Measurements from ENCODE around the gene SLAMF8. TPM values are rescaled to one million over a fixed set of nuclear protein-coding genes. Genes with fewer than 3 reads are reported as not detected.

Gene SLAMF8
- total RNA-seq, 1 experiment from 2014 or later: not detected

DNA sequence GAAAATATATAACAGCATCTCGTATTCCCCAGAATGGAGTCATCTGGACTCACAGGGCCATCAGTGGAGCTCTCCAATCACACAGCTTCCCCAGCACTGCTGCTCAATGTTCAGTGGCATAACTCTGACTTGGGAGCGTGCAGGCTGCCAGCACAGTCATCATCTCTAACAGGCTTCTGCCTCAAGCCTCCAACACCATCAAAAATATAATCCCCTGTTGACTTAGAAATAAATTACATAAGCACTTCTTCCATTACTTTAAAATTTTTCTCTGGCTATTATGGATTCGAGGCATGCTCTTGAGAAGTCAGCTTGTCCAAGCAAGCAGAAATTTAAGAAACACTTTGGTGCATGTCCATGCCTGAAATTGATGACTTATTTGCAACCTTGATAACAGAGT is 39.7 kb upstream of the SLAMF8 start:
- H2BK15ac ChIP-seq (ENCODE audit: low read depth, low read length): no peak overlapping the region
- Mint-ChIP-seq H3K4me1 (peaks cover 20 to 21% of the 10 kb centered on the region in 2 experiments), H3K27me3 (ENCODE audit: low read depth) (peaks cover under 1% of the 10 kb centered on the region; the same call in 1 of the 2 replicates), H3K4me3 (no peak overlapping the region), H3K36me3 (ENCODE audit: insufficient read depth in 1 of 3, low read depth in 3 of 3) (peaks cover 5 to 15% (median 14%) of the 10 kb centered on the region in 3 experiments; a peak in 5 of 7 replicates), H3K9me3 (no peaks in the 10 kb centered on the region; a peak in 1 of 5 replicates), H3K27ac (no peak overlapping the region)
- no peak overlapping the region for H3T11ph ChIP-seq (ENCODE audit: low read length)
- no peak overlapping the region for H2BK120ac ChIP-seq (ENCODE audit: low read depth, low read length, poor library complexity, severe bottlenecking)
- H3K4me2 ChIP-seq (ENCODE audit: insufficient read depth, insufficient read length, low read length): no peak overlapping the region
- H3K23me2 ChIP-seq (ENCODE audit: insufficient read length, low read depth, low read length, poor library complexity, severe bottlenecking): no peaks in the 10 kb centered on the region
- DNase-seq: no peak
- H3K14ac ChIP-seq (ENCODE audit: insufficient read depth, low read length): no peak overlapping the region
- H3K79me1 ChIP-seq (ENCODE audit: insufficient read depth, low read depth, low read length, poor library complexity, severe bottlenecking): no peaks in the 10 kb centered on the region
- TF ChIP-seq, protein P1, sequence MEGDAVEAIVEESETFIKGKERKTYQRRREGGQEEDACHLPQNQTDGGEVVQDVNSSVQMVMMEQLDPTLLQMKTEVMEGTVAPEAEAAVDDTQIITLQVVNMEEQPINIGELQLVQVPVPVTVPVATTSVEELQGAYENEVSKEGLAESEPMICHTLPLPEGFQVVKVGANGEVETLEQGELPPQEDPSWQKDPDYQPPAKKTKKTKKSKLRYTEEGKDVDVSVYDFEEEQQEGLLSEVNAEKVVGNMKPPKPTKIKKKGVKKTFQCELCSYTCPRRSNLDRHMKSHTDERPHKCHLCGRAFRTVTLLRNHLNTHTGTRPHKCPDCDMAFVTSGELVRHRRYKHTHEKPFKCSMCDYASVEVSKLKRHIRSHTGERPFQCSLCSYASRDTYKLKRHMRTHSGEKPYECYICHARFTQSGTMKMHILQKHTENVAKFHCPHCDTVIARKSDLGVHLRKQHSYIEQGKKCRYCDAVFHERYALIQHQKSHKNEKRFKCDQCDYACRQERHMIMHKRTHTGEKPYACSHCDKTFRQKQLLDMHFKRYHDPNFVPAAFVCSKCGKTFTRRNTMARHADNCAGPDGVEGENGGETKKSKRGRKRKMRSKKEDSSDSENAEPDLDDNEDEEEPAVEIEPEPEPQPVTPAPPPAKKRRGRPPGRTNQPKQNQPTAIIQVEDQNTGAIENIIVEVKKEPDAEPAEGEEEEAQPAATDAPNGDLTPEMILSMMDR (conservative IDR thresholded peaks at IDR 0.05): no peak
- no peak overlapping the region for H3K27ac ChIP-seq (ENCODE audit: insufficient read length, low read depth, low read length)
- H4K5ac ChIP-seq (ENCODE audit: insufficient read length, low read depth, low read length): no peak overlapping the region
- no peaks in the 10 kb centered on the region for H3K79me2 ChIP-seq (ENCODE audit: insufficient read depth, low read length)
- H2BK12ac ChIP-seq (ENCODE audit: insufficient read length, low read depth, low read length): no peak overlapping the region
- no peak overlapping the region for H2AK5ac ChIP-seq (ENCODE audit: insufficient read length, low read length)
- H4K8ac ChIP-seq (replicated peaks; ENCODE audit: insufficient read length, low read depth, low read length): no peak overlapping the region
- H3K4ac ChIP-seq (ENCODE audit: low read depth, low read length): no peak overlapping the region
- no peak overlapping the region for H3K56ac ChIP-seq (ENCODE audit: insufficient read length, low read depth, low read length)
- no CpG with 5 or more reads among the region's 3 CpGs for WGBS (ENCODE audit: extremely low coverage, insufficient read length, low lambda C conversion rate)
- H2BK20ac ChIP-seq (ENCODE audit: low read depth, low read length, poor library complexity, severe bottlenecking): no peak overlapping the region
- no peak overlapping the region for H2BK5ac ChIP-seq (ENCODE audit: insufficient read length, low read length)
- H2AFZ ChIP-seq (ENCODE audit: low read length): no peak overlapping the region
- no peaks in the 10 kb centered on the region for H4K20me1 ChIP-seq (ENCODE audit: control insufficient read depth, insufficient read depth, insufficient read length)
- no peak overlapping the region for H3K23ac ChIP-seq (ENCODE audit: insufficient read length, low read depth, low read length)
- H3K9me3 ChIP-seq (ENCODE audit: control insufficient read depth, low read depth, low read length): no peaks in the 10 kb centered on the region
- H3K18ac ChIP-seq (ENCODE audit: insufficient read length, low read depth, low read length): no peak overlapping the region
- peaks cover 5% of the 10 kb centered on the region; the same call in 1 of the 2 replicates for H3K4me1 ChIP-seq (ENCODE audit: insufficient read depth, low read length)
- H3K9ac ChIP-seq (ENCODE audit: extremely low read depth, insufficient read length, low read length): no peak overlapping the region
- no peak overlapping the region for H4K91ac ChIP-seq (ENCODE audit: insufficient read length, low read depth, low read length)
- H3K27me3 ChIP-seq (ENCODE audit: insufficient read depth, low read length): no peaks in the 10 kb centered on the region
